ENCODE results near the gene ACTR3C. TPM values are rescaled to one million over a fixed set of nuclear protein-coding genes. Genes with fewer than 3 reads are reported as not detected.
"Not testable (repeated sequence)": the region's sequence is repeated elsewhere in the genome, so short reads cannot be mapped to it uniquely, and the experiment has no call there.

Gene ACTR3C
- total RNA-seq, 3 donors from 2014 or later: 29.9 to 53.0 (median 30.2) TPM

DNA sequence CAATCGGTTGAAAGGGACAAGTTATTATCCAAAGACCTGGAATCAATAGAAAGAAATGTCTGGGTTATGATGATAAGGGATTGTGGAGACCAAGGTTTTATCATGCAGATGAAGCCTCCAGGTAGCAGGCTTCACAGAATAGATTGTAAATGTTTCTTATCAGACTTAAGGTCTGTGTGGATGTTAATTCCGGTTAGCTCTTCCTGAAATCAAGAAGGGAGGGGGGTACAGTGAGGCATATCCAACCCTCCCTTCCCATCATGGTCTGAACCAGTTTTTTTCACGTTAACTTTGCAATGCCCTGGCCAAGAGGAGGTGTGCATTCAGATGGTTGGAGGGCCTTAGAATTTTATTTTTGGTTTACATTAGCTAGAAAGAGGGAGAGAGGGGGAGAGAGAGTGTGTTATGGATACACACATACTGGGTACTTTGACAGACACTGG is 10.0 kb downstream of the ACTR3C start:
- Histone ChIP-seq H3K4me1 (ENCODE audit: low read depth) (no peaks in the 10 kb centered on the region), H3K36me3 (ENCODE audit: low read depth) (no peaks in the 10 kb centered on the region), H3K4me3 (no peak overlapping the region), H3K9me3 (no peaks in the 10 kb centered on the region)
- TF ChIP-seq, protein P1, sequence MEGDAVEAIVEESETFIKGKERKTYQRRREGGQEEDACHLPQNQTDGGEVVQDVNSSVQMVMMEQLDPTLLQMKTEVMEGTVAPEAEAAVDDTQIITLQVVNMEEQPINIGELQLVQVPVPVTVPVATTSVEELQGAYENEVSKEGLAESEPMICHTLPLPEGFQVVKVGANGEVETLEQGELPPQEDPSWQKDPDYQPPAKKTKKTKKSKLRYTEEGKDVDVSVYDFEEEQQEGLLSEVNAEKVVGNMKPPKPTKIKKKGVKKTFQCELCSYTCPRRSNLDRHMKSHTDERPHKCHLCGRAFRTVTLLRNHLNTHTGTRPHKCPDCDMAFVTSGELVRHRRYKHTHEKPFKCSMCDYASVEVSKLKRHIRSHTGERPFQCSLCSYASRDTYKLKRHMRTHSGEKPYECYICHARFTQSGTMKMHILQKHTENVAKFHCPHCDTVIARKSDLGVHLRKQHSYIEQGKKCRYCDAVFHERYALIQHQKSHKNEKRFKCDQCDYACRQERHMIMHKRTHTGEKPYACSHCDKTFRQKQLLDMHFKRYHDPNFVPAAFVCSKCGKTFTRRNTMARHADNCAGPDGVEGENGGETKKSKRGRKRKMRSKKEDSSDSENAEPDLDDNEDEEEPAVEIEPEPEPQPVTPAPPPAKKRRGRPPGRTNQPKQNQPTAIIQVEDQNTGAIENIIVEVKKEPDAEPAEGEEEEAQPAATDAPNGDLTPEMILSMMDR (IDR thresholded peaks at IDR 0.05): no peak
- ATAC-seq: no peak
- DNase-seq: no peak
- intact Hi-C loops (cut with DNase I, micrococcal nuclease): no loop called here

DNA sequence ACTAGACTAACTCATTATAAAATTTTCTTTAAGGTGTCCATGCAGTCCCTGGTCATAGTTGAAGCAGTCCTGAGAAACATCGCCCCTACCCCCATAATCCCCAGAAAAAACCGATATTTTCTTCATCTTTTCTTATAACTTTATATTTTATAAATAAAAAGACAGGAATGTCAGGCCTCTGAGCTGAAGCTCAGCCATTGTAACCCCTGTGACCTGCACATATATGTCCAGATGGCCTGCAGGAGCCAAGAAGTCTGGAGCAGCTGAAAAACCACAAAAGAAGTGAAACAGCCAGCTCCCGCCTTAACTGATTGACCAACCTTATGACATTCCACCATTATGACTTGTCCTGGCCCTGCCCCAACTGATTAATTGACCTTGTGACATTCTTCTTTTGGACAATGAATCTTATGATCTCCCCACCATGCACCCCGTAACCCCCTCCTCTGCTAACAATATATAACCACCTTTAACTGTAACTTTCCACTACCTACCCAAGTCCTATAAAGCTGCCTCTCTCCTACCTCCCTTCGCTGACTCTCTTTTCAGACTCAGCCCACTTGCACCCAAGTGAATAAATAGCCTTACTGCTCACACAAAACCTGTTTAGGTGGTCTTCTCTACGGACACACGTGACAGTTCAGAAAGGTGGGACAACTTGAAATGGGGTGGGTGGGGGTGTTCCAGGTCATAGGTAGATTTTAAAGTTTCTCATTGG is 10.5 kb downstream of the ACTR3C start:
- intact Hi-C loops (cut with DNase I, micrococcal nuclease); H3K4me1 ChIP-seq (ENCODE audit: low read depth): not testable (repeated sequence)

DNA sequence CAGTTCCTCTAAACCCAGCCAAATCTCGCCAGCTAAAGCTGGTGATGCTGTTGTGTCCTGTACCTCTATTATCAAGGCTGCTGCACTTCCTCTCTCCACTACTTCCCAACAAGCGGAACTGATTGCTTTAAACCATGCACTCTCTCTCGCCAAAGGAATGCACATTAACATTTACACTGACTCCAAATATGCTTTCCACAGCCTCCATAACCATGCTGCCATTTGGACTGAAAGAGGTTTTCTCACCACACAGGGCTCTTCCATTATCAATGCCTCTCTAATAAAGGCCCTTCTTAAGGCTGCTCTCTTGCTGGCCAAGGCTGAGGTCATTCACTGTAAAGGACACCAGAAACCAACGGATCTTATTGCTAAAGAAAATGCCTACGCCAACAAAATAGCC is 11.6 kb downstream of the ACTR3C start:
- intact Hi-C loops (cut with DNase I, micrococcal nuclease): no loop called here
- Histone ChIP-seq H3K4me3 (no peak overlapping the region), H3K9me3 (no peaks in the 10 kb centered on the region), H3K4me1 (ENCODE audit: low read depth) (no peaks in the 10 kb centered on the region), H3K36me3 (ENCODE audit: low read depth) (no peaks in the 10 kb centered on the region)
- ATAC-seq (no peak), DNase-seq (no peak)
- TF ChIP-seq, protein P1 (IDR thresholded peaks at IDR 0.05): no peak

More for the DNA sequence above, 10.5 kb downstream of the ACTR3C start:
- H3K9me3 ChIP-seq; H3K4me3 ChIP-seq; DNase-seq; ATAC-seq; H3K36me3 ChIP-seq (ENCODE audit: low read depth): not testable (repeated sequence)

GRCh38 chr7:150311146-150311545 is 12.2 kb downstream of the ACTR3C start:
- intact Hi-C loops (cut with DNase I, micrococcal nuclease): no loop called here
- Histone ChIP-seq H3K36me3 (ENCODE audit: low read depth) (no peaks in the 10 kb centered on the region), H3K4me1 (ENCODE audit: low read depth) (no peaks in the 10 kb centered on the region), H3K4me3 (no peak overlapping the region), H3K9me3 (no peaks in the 10 kb centered on the region)
- TF ChIP-seq, protein P1 (IDR thresholded peaks at IDR 0.05): no peak
- ATAC-seq: no peak
- no peak for DNase-seq

- intact Hi-C loops (cut with DNase I, micrococcal nuclease): no loop called here
- TF ChIP-seq, protein P1 (IDR thresholded peaks at IDR 0.05): no peak
- H3K9me3 ChIP-seq: no peaks in the 10 kb centered on the region
- no peaks in the 10 kb centered on the region for H3K4me1 ChIP-seq (ENCODE audit: low read depth)
- ATAC-seq (no peak), DNase-seq (no peak)
- no peaks in the 10 kb centered on the region for H3K36me3 ChIP-seq (ENCODE audit: low read depth)
- no peak overlapping the region for H3K4me3 ChIP-seq
Measured at GRCh38 chr7:150308575-150308974, 14.8 kb downstream of the ACTR3C start.

- Histone ChIP-seq H3K4me1 (ENCODE audit: low read depth) (no peaks in the 10 kb centered on the region), H3K4me3 (no peak overlapping the region), H3K9me3 (no peaks in the 10 kb centered on the region), H3K36me3 (ENCODE audit: low read depth) (no peaks in the 10 kb centered on the region)
- intact Hi-C loops (cut with DNase I, micrococcal nuclease): no loop called here
- TF ChIP-seq, protein P1 (IDR thresholded peaks at IDR 0.05): no peak
- ATAC-seq (no peak), DNase-seq (no peak)
Measured at GRCh38 chr7:150307904-150308303, 15.4 kb downstream of the ACTR3C start.

Measured in mucosa of descending colon (tissue), 3 donors.